Smooth muscle cell of the brain vasculature (primary cell): ENCODE measurements around the gene ARHGAP8.

Experiments used
- DNase-seq: peaks from one replicate; pipeline ENCODE4 v3.0.0-alpha.2; 2012; ENCODE audit warnings: low read depth, low spot score

The ARHGAP8 gene

GRCh38 chr22:44724859-44725258 lies 27.5 kb upstream of the ARHGAP8 start:
- DNase-seq = no peak

GRCh38 chr22:44726439-44726838 lies 25.9 kb upstream of the ARHGAP8 start:
- DNase-seq = no peak

GRCh38 chr22:44727148-44727547 lies 25.2 kb upstream of the ARHGAP8 start:
- no peak for DNase-seq

- DNase-seq = no peak
Measured at GRCh38 chr22:44727709-44728108, 24.7 kb upstream of the ARHGAP8 start.

GRCh38 chr22:44728761-44729324 lies 23.5 kb upstream of the ARHGAP8 start:
- DNase-seq = no peak

GRCh38 chr22:44729391-44730021 lies 22.9 kb upstream of the ARHGAP8 start:
- DNase-seq = peak; percentile 17

- DNase-seq = no peak
Measured at GRCh38 chr22:44730022-44730393, 22.4 kb upstream of the ARHGAP8 start.

GRCh38 chr22:44730490-44731356 lies 21.7 kb upstream of the ARHGAP8 start:
- DNase-seq = no peak

GRCh38 chr22:44731357-44731970 lies 20.9 kb upstream of the ARHGAP8 start:
- DNase-seq = no peak

- no peak for DNase-seq
Measured at GRCh38 chr22:44732017-44732561, 20.3 kb upstream of the ARHGAP8 start.

GRCh38 chr22:44732661-44733060 lies 19.7 kb upstream of the ARHGAP8 start:
- DNase-seq = no peak

GRCh38 chr22:44733426-44734106 lies 18.8 kb upstream of the ARHGAP8 start:
- no peak for DNase-seq

- no peak for DNase-seq
Measured at GRCh38 chr22:44734278-44734677, 18.1 kb upstream of the ARHGAP8 start.

GRCh38 chr22:44734801-44735517 lies 17.4 kb upstream of the ARHGAP8 start:
- DNase-seq = no peak

GRCh38 chr22:44735518-44736428 lies 16.6 kb upstream of the ARHGAP8 start:
- no peak for DNase-seq

GRCh38 chr22:44736581-44737405 lies 15.6 kb upstream of the ARHGAP8 start:
- no peak for DNase-seq

- no peak for DNase-seq
Measured at GRCh38 chr22:44737406-44738346, 14.7 kb upstream of the ARHGAP8 start.

GRCh38 chr22:44738347-44738715 lies 14.0 kb upstream of the ARHGAP8 start:
- no peak for DNase-seq
